OCI-LY7 (cell line): Measurements from ENCODE around the gene SH2D3A.

ENCODE experiments used
- CTCF ChIP-seq: fragments of 200-600 bp; sonication (generic); conservative IDR thresholded peaks from 2 replicates; pipeline ENCODE4 v1.5.1; 2014; ENCODE audit warnings: mild to moderate bottlenecking, antibody characterized with exemption, low read length, moderate library complexity, mixed read lengths
- EZH2phosphoT487 ChIP-seq: fragments of 200-600 bp; sonication (generic); IDR thresholded peaks from 2 replicates; pipeline ENCODE4 v1.6.1; 2018; ENCODE audit warnings: low read depth, borderline replicate concordance, mild to moderate bottlenecking, mixed run types, antibody characterized with exemption, low read length, moderate library complexity, mixed read lengths

GRCh38 chr19:6807291-6807690 is 40.1 kb upstream of the SH2D3A start:
- no peak for TF ChIP-seq CTCF
- TF ChIP-seq EZH2phosphoT487: no peak
